ENCODE results near the gene SERINC5. TPM values are rescaled to one million over a fixed set of nuclear protein-coding genes. Genes with fewer than 3 reads are reported as not detected.
"Not testable (repeated sequence)": the region's sequence is repeated elsewhere in the genome, so short reads cannot be mapped to it uniquely, and the experiment has no call there.

Gene SERINC5
- total RNA-seq, 2 donors from 2014 or later, result 134 to 183 TPM

DNA sequence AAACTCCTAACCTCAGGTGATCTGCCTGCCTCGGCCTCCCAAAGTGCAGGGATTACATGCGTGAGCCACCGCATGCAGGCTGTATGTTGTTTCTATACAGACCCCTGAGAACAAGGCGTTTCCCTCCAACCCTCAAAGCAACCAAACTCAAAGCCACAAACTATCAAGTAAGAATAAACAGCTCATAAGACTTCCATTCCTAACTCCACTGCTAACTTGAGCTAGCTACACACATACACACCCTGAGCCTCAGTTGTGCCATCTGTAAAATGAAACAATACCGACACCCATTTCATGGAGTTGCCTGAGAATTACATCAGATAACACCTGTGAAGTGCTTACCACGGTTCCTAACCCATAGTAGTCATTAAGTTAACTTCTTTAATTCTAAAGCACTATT, 70.8 kb downstream of the SERINC5 start:
- Histone ChIP-seq H3K27me3 (ENCODE audit: control insufficient read depth, insufficient read depth, low read length, poor library complexity, severe bottlenecking) (no peaks in the 10 kb centered on the region), H3K4me3 (ENCODE audit: low read length) (peak overlapping the region; percentile 78), H3K4me1 (ENCODE audit: control insufficient read depth, insufficient read depth, low read length) (peaks cover 25% of the 10 kb centered on the region), H3K27ac (ENCODE audit: low read depth, low read length) (no peak overlapping the region), H3K9me3 (ENCODE audit: control insufficient read depth, low read length) (no peaks in the 10 kb centered on the region), H3K9ac (ENCODE audit: extremely low read depth, low read length, poor library complexity, severe bottlenecking) (peak overlapping the region; percentile 90), H3K36me3 (ENCODE audit: control insufficient read depth, insufficient read depth, low read length) (peaks cover 17% of the 10 kb centered on the region)
- H3K9me3 Mint-ChIP-seq, result no peaks in the 10 kb centered on the region
- DNase-seq, result no peak
- H3K4me3 Mint-ChIP-seq, result peak overlapping the region; percentile 18
- H3K27me3 Mint-ChIP-seq (ENCODE audit: insufficient read depth), result no peaks in the 10 kb centered on the region
- H3K27ac Mint-ChIP-seq, result peak overlapping the region; percentile 96
- TF ChIP-seq, protein P1, sequence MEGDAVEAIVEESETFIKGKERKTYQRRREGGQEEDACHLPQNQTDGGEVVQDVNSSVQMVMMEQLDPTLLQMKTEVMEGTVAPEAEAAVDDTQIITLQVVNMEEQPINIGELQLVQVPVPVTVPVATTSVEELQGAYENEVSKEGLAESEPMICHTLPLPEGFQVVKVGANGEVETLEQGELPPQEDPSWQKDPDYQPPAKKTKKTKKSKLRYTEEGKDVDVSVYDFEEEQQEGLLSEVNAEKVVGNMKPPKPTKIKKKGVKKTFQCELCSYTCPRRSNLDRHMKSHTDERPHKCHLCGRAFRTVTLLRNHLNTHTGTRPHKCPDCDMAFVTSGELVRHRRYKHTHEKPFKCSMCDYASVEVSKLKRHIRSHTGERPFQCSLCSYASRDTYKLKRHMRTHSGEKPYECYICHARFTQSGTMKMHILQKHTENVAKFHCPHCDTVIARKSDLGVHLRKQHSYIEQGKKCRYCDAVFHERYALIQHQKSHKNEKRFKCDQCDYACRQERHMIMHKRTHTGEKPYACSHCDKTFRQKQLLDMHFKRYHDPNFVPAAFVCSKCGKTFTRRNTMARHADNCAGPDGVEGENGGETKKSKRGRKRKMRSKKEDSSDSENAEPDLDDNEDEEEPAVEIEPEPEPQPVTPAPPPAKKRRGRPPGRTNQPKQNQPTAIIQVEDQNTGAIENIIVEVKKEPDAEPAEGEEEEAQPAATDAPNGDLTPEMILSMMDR (conservative IDR thresholded peaks at IDR 0.05), result no peak
- peaks cover 13% of the 10 kb centered on the region for H3K36me3 Mint-ChIP-seq (ENCODE audit: low read depth)
- peaks cover 75% of the 10 kb centered on the region for H3K4me1 Mint-ChIP-seq
- WGBS, 2 experiments (ENCODE audit: insufficient coverage in 1 of 2, insufficient read length in 1 of 2), result 75 to 83% methylated on average over 6 of the region's 6 CpGs

DNA sequence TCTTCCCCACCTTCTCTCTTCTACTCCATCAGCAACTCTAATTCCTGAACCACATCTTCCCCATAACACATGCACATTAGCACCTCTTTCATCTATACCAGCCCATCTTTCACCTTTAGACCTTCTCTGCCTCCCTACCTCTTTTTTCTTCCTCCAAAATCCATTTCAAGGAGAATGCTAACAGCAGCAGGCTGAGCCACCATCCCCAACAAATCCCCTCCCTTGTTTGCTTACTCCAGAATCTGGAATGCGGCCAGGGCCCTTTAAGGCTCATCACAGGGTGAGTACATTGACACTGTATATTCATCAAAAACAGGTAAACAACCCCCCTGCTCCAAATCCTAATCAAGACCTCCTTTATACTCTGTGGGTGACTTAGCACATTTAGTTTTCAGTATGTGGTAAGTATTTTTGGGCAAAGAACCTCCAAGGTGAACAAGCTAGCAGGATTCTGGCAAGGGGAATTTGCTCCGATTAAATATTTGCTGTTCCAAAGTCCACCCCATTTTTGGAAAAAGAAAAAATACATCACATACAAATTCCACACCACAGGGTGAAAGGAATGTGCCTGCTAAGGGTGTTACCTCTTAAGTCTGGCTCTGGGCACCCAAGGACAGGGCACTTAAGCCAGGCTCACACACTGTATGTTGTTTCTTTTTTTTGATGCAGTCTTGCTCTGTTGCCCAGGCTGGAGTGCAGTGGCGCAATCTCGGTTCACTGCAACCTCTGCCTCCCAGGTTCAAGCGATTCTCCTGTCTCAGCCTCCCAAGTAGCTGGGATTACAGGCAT, 71.4 kb downstream of the SERINC5 start:
- peak; percentile 91 for DNase-seq
- Mint-ChIP-seq H3K9me3 (no peaks in the 10 kb centered on the region), H3K4me1 (peaks cover 75% of the 10 kb centered on the region), H3K4me3 (peak overlapping the region; percentile 18), H3K27me3 (ENCODE audit: insufficient read depth) (no peaks in the 10 kb centered on the region), H3K27ac (peak overlapping the region; percentile 96), H3K36me3 (ENCODE audit: low read depth) (peaks cover 13% of the 10 kb centered on the region)
- peak overlapping the region; percentile 90 for H3K9ac ChIP-seq (ENCODE audit: extremely low read depth, low read length, poor library complexity, severe bottlenecking)
- no peaks in the 10 kb centered on the region for H3K27me3 ChIP-seq (ENCODE audit: control insufficient read depth, insufficient read depth, low read length, poor library complexity, severe bottlenecking)
- peak overlapping the region; percentile 76 for H3K27ac ChIP-seq (ENCODE audit: low read depth, low read length)
- H3K36me3 ChIP-seq (ENCODE audit: control insufficient read depth, insufficient read depth, low read length), result peaks cover 22% of the 10 kb centered on the region
- WGBS, 2 experiments (ENCODE audit: insufficient coverage in 1 of 2, insufficient read length in 1 of 2), result 23% methylated on average over 5 of the region's 5 CpGs; no CpG with 5 or more reads in 1 of the 2 experiments
- H3K4me1 ChIP-seq (ENCODE audit: control insufficient read depth, insufficient read depth, low read length), result peaks cover 28% of the 10 kb centered on the region
- H3K9me3 ChIP-seq (ENCODE audit: control insufficient read depth, low read length), result no peaks in the 10 kb centered on the region
- TF ChIP-seq, protein P1 (conservative IDR thresholded peaks at IDR 0.05), result no peak
- peak overlapping the region; percentile 78 for H3K4me3 ChIP-seq (ENCODE audit: low read length)

DNA sequence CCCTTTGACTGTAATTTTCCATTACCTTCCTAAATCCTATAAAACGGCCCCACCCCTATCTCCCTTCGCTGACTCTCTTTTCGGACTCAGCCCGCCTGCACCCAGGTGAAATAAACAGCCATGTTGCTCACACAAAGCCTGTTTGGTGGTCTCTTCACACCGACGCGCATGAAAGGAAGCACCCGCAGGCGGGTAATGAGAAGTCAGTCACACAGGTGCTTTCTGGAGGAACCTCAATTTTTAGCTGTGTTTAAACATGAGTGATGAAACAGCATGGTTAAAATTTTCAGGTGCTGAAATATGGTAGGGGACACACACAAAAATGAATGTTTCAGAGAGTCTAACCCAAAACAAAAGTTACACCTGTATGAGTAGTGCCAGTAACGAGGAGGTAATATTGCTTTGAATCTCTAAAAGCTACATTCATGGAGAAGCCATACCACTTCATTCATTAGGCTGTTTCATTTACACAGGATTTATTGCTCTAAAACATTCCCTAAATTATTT, 72.1 kb downstream of the SERINC5 start:
- H3K27me3 Mint-ChIP-seq (ENCODE audit: insufficient read depth); H3K27me3 ChIP-seq (ENCODE audit: control insufficient read depth, insufficient read depth, low read length, poor library complexity, severe bottlenecking); DNase-seq; H3K9me3 Mint-ChIP-seq; H3K9me3 ChIP-seq (ENCODE audit: control insufficient read depth, low read length): not testable (repeated sequence)
- Histone ChIP-seq H3K4me3 (ENCODE audit: low read length) (peak overlapping the region; percentile 78), H3K9ac (ENCODE audit: extremely low read depth, low read length, poor library complexity, severe bottlenecking) (peak overlapping the region; percentile 90), H3K27ac (ENCODE audit: low read depth, low read length) (peak overlapping the region; percentile 76), H3K36me3 (ENCODE audit: control insufficient read depth, insufficient read depth, low read length) (peaks cover 23% of the 10 kb centered on the region), H3K4me1 (ENCODE audit: control insufficient read depth, insufficient read depth, low read length) (peaks cover 28% of the 10 kb centered on the region)
- peak overlapping the region; percentile 96 for H3K27ac Mint-ChIP-seq
- H3K4me1 Mint-ChIP-seq, result peaks cover 69% of the 10 kb centered on the region
- H3K4me3 Mint-ChIP-seq, result peak overlapping the region; percentile 18
- H3K36me3 Mint-ChIP-seq (ENCODE audit: low read depth), result peaks cover 13% of the 10 kb centered on the region
- WGBS, 2 experiments (ENCODE audit: insufficient coverage in 1 of 2, insufficient read length in 1 of 2), result 7 to 17% methylated on average over 6 to 10 of the region's 10 CpGs

Measured in endodermal cell (in vitro differentiated cells).